HG03066 (cell line): ENCODE measurements around the gene CRLF3.
"Not testable (repeated sequence)": the region's sequence is repeated elsewhere in the genome, so short reads cannot be mapped to it uniquely, and the experiment has no call there.

Experiments used
- ATAC-seq: cut with Tn5 transposase; IDR thresholded peaks from one replicate; pipeline ENCODE4 v1.9.1; 2021; ENCODE audit warnings: low read depth; ENCODE audit not compliant: unreplicated experiment

The CRLF3 gene, protein sequence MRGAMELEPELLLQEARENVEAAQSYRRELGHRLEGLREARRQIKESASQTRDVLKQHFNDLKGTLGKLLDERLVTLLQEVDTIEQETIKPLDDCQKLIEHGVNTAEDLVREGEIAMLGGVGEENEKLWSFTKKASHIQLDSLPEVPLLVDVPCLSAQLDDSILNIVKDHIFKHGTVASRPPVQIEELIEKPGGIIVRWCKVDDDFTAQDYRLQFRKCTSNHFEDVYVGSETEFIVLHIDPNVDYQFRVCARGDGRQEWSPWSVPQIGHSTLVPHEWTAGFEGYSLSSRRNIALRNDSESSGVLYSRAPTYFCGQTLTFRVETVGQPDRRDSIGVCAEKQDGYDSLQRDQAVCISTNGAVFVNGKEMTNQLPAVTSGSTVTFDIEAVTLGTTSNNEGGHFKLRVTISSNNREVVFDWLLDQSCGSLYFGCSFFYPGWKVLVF

DNA sequence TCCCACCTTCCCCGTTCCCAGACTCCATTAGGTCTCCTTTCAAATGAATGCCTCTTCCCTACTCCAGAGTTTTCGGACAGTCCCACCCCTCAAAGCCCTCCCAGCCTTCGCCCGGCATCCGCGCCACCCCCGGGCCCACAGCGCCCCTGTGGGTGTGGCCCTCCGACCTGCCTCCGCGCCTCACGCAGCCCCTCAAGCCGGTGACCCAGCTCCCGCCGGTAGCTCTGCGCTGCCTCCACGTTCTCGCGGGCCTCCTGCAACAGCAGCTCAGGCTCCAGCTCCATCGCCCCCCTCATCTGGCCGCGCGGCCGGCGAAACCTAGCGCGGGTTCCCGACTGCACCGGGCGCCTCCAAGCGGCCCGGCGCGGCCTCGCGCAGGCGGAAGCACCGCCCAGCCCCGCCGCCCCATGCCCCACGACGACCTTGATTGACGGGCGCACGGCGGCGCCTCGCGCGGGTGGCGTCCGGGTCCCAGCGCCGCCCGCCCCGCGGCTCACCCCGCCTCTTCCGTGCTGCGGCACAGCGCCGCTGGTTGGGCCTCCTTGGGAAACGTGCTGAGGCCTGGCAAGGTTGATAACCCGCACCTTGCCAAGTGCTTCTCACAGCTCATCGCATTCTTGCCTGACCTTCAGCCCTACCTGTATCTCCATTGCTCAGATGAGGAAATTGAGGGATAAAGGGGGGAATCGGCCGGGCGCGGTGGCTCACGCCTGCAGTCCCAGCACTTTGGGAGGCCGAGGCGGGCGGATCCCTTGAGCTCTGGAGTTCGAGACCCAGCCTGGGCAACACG, at the start of gene CRLF3:
Gene CRLF3, minus strand, starts transcription at position 337 of the 790 bp plus-strand sequence. Its CDS starts 41 bp downstream, at position 296.
- ATAC-seq: peak; percentile 87

DNA sequence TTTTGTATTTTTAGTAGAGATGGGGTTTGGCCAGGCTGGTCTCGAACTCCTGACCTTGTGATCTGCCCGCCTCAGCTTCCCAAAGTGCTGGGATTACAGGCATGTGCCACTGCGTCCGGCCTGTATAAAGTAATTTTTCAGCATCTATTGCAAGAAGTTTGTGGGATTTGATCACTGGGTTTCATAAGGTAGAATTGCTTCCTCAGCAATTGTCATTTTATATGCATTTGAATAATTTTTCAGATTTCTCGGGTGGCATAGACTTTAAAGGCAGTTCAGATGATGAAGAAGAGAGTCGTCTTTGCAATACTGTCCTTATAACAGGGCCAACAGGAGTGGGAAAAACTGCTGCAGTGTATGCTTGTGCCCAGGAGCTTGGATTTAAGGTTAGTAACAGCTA, 44.5 kb upstream of the CRLF3 start:
- ATAC-seq: no peak

DNA sequence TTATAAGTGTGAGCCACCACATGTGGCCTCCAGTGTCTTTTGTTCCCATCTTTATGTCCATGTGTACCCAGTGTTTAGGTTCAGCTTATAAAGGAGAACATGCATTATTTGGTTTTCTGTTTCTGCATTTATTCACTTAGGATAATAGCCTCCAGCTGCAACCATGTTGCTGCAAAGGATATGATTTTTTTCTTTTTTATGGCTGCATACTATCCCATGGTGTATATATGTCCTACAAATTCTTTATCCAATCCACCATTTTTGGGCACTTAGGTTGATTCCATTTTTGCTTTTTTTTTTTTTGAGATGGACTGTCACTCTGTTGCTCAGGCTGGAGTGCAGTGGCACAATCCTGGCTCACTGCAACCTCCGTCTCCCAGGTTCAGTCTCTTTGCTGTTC, 40.1 kb upstream of the CRLF3 start:
- no peak for ATAC-seq

DNA sequence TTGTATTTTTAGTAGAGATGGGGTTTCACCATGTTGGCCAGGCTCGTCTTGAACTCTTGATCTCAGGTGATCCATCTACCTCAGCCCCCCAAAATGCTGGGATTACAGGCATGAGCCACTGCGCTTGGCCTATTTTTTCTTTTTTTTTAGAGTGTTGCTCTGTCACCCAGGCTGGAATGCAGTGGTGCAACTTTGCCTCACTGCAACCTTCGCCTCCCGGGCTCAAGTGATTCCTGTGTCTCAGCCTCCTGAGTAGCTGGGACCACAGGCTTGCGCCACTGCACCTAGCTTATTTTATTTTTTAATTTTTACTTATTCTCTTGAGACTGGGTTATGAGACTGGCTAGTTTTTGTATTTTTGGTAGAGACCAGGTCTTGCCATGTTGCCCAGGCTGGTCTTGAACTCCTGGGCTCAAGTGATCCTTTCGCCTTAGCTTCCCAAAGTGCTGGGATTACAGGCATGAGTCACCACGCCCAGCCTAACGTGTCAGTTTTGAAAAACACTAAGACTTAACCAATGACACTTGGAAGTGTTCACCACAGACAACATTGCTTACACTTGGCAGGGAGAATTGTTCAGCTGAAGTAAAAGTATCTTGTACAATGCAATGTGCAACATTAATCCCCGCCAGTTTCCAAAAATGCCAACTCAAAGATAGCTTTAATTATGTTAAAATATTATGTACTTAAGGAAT, 34.2 kb upstream of the CRLF3 start:
- no peak for ATAC-seq

DNA sequence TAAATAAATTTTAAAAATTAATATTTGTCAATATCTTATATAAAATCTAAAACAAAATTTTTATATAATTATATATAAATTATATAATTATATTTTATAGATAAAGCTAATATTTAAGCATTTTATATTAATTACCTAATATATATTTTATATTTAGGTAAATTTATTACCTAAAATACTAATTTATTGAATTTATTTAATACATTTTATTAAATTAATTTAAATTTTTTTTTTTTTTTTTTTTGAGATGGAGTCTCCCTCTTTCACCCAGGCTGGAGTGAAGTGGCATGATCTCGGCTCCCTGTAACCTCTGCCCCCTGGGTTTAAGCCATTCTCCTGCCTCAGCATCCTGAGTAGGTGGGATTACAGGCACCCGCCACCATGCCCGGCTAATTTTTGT, 29.7 kb upstream of the CRLF3 start:
- no peak for ATAC-seq

DNA sequence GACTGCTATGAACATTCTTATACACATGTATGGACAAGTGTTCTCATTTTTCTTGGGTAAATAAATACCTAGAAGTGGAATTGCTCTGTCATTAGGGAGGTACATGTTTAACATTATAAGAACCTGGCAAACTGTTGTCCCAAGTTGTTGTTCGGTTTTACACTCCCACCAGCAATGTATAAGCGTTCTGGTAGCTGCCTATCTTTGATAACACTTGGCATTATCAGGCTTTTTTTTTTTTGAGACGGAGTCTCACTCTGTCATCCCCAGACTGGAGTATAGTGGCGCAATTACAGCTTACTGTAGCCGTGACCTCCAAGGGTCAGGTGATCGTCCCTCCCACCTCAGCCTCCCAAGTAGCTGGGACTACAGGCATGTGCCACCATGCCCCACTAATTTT, 23.5 kb upstream of the CRLF3 start:
- ATAC-seq: no peak

DNA sequence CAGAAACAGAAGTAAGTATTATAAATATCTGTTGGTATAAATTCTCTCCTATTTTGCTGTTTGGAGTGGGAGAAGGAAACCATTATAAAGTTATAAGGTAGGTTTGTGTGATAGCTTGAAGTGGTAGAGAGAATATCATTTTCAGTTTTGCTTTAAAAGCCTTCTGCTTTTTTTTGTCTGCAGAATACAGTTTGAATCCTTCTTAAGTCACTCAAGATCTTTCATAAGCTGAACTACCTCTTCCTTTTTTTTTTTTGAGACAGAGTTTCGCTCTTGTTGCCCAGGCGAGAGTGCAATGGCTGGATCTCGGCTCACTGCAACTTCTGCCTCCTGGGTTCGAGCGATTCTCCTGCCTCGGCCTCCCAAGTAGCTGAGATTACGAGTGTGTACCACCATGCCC, 16.3 kb upstream of the CRLF3 start:
- ATAC-seq: no peak

DNA sequence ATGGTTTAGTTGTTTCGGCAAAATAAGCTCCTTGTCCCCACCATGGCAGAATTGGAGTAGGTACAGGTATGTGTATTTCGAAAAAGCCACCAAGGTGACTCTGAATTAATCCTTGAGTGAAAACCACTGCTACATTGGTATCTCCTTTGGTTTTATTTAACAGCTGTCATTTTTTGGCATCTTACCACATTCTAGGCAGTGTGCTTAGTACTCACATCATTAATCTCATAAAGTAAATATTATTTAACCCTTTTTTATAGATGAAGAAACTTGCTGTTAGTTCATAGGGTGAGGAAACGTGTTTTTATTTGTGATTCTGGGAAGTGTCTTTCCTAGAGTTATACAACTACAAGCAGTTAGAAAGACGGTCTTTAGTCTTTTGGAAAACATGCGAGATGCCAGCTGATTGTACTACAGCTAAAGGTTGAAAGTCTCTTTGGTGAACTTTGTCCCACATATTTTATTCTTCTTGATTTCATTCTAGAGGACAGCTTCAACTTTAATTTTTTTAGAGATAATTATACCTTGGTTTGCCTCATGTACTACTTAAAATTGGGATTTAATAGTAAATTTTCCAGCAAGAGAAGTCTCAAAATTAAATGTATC, 13.8 kb upstream of the CRLF3 start:
- no peak for ATAC-seq

DNA sequence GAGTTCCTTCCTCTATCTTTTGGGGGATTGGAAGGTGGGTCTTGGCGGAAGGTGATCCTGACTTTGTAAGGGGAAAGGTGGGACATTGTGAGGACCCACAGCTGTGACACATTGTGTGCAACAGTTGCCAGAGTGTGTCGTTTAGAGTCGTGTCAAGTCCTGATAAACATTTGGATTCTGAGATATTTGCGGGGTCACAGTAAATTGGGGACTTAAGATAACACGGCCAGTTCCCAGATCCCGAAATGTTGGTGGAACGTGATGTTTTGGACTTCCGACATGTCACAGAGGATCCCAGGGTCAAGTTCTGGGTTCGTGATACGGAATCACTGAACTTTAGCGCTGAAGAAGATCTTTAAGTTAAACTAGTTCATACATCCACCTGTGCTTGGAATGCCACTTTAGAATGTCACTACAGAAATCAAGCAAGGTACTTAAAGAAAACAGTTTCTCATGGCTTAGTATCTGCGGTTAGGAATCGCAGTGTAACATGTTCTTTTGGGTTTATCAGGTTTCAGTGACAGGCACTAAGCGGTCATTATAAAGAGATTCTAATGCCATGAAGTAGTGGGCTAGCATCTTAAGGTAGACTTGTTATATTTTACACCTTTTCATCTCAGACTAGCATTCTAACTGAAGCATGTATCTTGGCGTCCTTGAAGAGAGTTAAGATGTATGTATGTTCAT, 8.1 kb upstream of the CRLF3 start:
- ATAC-seq: no peak

DNA sequence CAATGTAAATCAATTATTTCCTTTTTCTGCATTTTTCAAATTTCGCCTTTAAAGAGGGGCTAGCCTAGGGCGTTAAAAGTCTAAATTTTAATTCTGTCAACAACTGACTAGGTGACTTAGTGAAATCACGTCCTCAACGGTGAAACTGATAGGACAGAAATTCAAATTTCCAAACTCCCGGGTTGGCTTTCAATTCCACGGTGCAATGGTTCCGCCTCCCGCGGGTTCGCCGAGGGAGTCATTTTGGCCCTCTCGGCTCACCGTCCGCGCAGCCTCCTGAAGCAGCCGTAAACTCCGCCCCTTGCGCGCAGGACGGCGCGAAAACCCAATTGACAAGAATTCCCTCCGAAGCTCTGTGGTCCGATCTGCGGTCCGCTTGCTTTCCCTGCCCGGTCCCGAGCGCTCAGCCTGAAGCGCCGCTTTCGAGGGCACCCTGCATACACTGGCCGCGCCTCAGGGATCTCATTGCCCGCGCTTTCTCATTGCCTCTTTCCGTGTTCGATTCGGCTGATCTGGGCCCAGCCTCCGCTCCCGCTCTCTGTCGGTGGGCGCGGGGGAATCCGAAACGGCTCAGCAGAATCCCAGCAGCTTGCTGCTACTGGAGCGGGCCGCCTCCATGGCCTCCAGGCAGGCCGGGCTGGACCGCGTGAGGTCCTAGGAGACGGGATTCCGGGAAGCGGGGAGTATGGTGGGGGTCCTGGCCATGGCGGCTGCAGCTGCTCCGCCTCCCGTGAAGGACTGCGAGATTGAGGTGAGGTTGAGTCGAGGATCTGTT, 7.4 kb upstream of the CRLF3 start, which contains the start of gene ATAD5:
Gene ATAD5, plus strand, starts transcription at position 304 of the 775 bp plus-strand sequence. Its CDS starts 382 bp downstream, at position 686.
- ATAC-seq: peak; percentile 88

DNA sequence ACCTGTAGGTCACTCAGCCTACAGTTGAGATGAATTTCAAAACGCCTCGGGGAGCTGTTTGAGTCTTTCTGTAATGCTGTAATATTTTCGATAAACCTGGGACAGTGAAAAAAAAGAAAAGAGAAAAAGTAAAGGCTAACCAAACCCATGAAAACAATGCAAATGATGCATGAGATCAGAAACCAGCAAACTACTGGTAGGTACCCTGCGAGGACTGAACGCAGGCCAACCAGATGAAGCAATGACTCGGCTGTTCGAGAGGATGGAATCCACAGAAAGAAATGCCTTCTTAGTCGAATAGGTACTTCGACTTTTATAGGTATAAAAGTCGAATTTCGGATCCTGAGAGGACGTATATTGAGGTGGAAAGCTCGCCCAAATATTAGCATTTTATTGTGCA, 6.8 kb upstream of the CRLF3 start:
- no peak for ATAC-seq

DNA sequence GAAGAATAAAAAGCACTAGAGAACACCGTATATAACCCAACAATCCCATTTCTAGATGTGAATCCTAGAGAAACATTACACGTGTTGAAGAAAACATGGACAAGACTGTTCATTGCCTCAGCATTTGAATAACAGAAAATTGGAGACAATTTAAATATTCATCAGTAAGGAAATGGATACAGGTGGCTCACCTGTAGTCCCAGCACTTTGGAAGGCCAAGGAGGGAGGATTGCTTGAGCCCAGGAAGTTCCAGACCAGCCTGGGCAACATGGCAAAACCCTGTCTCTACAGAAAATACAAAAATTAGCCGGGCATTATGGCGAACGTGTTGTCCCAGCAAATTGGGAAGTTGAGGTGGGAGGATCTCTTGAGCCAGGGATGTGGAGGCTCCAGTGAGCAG, 4.5 kb upstream of the CRLF3 start:
- ATAC-seq: no peak

DNA sequence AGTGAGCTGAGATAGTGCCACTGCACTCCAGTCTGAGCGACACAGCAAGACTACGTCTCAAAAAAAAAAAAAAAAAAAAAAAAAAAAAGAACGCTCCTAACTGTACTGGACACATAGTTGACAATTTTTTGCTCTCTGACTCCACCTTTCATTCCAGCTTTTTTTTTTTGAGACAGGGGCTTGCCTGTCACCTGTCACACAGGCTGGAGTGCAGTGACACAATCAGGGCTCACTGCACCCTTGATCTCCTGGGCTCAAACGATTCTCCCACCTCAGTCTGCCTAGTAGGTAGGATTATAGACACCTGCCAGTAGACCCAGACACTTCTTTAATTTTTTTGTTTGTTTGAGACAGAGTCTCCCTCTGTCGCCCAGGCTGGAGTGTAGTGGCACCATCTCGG, 2.6 kb upstream of the CRLF3 start:
- ATAC-seq: no peak

DNA sequence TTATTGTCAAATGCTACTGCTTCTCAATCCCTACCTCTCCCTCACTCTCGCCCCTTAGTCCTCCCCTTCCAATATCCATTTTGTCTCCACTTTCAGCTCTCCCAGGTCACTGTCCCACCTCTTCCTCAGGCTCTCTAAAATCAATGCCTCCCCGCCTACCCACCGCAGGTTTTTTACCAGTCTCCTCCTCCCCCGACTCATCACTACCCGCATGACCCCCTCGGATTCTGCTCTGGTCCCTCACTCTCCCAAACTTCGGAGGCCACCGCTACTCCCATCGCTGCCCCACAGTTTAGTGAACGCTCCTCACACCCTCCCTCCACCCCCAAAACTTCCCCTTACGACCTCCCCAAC, 513 bp downstream of the CRLF3 start:
- ATAC-seq: no peak

DNA sequence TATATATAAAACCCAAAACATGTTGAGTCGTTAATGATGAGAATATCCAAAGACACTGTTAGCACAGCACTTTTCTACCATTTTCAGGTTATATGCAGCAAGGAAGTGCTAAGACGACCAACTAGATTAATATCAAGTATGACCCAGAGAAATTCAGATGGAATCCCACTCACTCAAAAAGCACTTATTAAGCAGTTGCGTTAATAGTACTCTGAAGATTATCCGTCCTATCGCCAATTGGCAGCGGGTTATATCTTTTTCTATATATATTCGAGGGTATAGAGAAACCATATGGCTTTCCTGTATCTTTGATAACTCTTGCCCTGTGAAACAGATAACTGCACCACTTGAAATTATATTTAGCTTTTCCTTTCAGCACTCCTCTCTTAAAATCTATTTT, 1.1 kb downstream of the CRLF3 start:
- no peak for ATAC-seq

DNA sequence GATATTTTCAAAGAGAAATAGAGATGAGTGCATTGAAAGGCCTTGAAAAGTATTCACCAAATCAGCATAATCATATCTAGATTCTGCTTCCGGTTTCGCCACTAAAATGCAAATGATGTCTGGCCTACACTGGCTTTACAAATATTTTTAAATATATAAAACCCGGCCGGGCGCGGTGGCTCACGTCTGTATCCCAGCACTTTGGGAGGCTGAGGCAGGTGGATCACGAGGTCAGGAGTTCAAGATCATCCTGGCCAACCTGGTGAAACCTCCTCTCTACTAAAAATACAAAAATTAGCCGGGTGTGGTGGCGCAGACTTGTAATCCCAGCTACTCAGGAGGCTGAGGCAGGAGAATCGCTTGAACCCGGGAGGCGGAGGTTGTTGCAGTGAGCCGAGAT, 1.6 kb downstream of the CRLF3 start:
- ATAC-seq: not testable (repeated sequence)

DNA sequence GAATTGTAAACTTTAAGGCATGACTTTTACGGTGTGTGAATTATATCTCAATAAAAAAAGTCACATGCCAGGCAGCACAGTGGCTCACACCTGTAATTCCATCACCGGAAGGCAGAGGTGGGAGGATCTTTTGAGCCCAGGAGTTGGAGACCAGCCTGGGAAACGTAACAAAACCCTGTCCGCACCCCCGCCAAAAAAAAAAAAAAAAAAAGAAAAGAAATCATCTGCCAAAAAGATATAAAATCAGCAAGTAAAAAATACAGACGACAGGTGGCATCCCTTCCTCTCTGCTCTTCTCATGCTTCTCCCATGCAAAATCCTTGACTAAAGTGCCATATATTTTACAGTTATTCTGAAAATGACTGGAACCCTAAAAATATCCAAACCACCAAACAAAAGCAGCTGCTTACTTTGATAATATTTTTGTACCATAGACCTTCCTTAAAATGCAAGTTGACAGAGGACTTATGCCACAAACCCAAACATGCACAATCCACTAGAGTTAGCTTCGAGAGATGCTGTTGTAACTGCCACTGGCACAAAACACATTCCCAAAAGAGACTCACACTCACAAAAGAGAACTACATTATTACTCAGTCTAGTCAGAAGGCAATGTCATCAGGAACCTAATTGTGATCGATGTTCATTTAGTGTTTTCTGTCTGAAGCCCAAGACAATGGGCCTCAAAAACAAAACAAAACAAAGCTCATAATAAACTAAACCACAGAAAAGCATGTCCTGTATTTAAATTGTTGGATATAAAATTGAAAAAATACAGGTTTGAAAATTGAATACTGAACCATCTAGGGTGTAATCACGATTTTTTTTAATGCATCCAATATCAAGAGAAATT, 2.4 kb downstream of the CRLF3 start:
- ATAC-seq: no peak

DNA sequence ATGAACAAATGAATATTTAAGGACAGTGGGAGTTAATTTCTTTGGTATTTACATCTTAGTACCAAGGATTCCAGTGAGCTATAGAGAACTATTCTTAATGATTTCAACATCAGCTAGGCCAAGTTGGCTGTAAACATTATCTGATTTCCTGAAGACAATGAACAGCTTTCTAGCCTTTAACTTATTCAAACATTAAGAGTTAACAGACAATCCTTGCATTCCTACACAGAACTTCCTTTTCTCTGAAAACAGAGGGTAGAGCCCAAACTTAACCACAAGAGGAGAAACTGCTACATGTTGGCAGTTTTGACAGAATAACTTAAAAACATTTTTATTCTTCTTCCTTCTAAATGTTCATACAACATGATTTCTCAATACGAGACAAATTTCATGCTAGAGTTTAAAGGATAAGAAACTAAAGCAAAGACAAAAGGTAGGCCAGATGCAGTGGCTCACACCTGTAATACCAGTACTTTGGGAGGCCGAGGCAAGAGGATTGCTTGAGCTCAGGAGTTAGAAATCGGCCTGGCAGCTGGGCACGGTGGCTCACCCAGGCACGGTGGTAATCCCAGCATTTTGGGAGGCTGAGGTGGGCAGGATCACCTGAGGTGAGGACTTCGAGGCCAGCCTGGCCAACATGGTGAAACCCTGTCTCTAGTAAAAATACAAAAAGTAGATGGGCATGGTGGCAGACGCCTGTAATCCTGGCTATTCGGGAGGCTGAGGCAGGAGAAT, 4.4 kb downstream of the CRLF3 start:
- no peak for ATAC-seq
